ENCODE results near the gene ASIC3. TPM values are rescaled to one million over a fixed set of nuclear protein-coding genes. Genes with fewer than 3 reads are reported as not detected.

ASIC3 gene
- total RNA-seq, 2 donors from 2014 or later: 1.7 to 11.0 TPM

DNA sequence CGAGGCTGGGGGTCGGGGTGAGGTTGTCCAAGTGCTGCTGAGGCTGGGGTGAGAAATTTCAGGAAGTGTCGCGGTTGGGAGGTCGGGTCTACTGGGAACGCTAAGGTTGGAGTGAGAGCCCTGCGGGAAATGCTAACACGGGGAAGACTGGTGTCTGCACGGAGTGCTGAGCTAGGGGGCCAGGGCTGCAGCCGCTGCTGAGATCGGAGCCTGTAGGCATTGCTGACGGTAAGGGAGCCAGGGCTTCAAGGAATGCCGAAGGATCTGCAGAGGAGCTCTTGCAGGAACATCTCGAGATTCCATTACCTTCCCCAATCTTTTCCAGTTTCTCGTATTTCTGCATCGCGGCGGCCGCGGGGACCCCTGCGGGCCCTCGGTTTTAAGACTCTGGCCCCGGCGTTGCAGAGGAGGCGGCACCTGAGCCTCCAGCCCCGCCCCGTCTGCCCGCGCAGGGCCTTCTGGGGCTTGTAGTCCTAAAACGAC, 9.2 kb downstream of the ASIC3 start, which contains the start of gene CDK5:
TSS of gene CDK5 (minus strand) at position 392 of the 483 bp plus-strand sequence. CDS start at position 343, 49 bp downstream.
- DNase-seq (ENCODE audit: low spot score): no peak
- peak within 1 kb of the TSS; percentile 57 to 59 for H3K4me3 ChIP-seq
- H3K27ac ChIP-seq: peak within 1 kb of the TSS; percentile 93 to 97
- under 1% methylated on average over 30 of the region's 30 CpGs for WGBS
- no peaks in the 10 kb centered on the region for H3K9me3 ChIP-seq
- no peak for TF ChIP-seq CTCF (IDR thresholded peaks at IDR 0.05)
- TF ChIP-seq POLR2A (IDR thresholded peaks at IDR 0.05): no peak
- TF ChIP-seq POLR2AphosphoS5 (IDR thresholded peaks at IDR 0.05): no peak
- no peaks in the 10 kb centered on the region for H3K36me3 ChIP-seq
- H3K4me1 ChIP-seq (replicated peaks): peaks cover 29% of the 10 kb centered on the region
- intact Hi-C loops (cut with DNase I): no loop called here
- no peaks in the 10 kb centered on the region for H3K27me3 ChIP-seq (replicated peaks; ENCODE audit: insufficient read depth)

GRCh38 chr7:151057989-151058780, 9.9 kb downstream of the ASIC3 start:
- Histone ChIP-seq H3K4me3 (peak overlapping the region; percentile 57 to 59), H3K4me1 (replicated peaks) (peaks cover 29% of the 10 kb centered on the region), H3K9me3 (no peaks in the 10 kb centered on the region), H3K27me3 (replicated peaks; ENCODE audit: insufficient read depth) (no peaks in the 10 kb centered on the region), H3K36me3 (no peaks in the 10 kb centered on the region), H3K27ac (peak overlapping the region; percentile 93 to 97)
- TF ChIP-seq POLR2AphosphoS5 (IDR thresholded peaks at IDR 0.05) (peak; percentile 98), CTCF (IDR thresholded peaks at IDR 0.05) (peak in 1 of 4 experiments; percentile 20), POLR2A (IDR thresholded peaks at IDR 0.05) (peak; percentile 98)
- DNase-seq (ENCODE audit: low spot score): peak; percentile 100
- under 1% methylated on average over 43 of the region's 46 CpGs for WGBS
- intact Hi-C loops (cut with DNase I): loop anchor here (2.0 kb wide), 1 partner anchor 25 kb away; the partner anchor contains the start of gene TMUB1

DNA sequence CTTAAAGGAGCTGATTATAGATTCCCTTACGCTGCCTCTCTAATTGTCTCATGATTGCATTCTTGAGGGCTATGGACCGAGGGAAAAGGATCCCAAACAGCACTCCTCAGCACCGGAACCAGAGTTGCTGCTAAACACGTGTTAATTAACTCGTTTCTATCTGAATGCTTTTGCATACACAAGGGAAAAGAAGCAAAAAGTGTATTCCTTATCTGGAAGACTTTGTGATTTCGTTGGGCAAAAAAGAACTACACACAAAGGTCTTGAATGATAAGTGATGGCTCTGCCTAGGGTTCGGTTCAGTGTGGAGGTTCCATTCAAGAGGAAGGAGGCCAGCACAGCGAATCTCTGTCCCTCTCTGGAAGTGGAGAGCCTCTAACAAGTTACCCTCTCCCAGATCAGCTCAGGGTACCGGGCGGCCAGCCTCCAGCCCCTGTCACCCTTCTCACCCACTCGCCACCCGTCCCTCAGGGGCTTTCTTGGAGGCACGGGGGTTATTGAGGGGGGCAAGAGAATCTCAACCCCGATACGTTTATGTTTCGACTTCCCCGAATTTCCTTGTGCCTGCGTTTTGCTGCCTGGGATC, 10.5 kb downstream of the ASIC3 start:
- Histone ChIP-seq H3K27me3 (replicated peaks; ENCODE audit: insufficient read depth) (no peaks in the 10 kb centered on the region), H3K36me3 (no peaks in the 10 kb centered on the region), H3K9me3 (no peaks in the 10 kb centered on the region), H3K4me1 (replicated peaks) (peaks cover 29% of the 10 kb centered on the region), H3K27ac (peak overlapping the region; percentile 93 to 97), H3K4me3 (peak overlapping the region; percentile 59 to 62)
- WGBS: 8% methylated on average over 18 of the region's 18 CpGs
- DNase-seq (ENCODE audit: low spot score): no peak
- TF ChIP-seq POLR2AphosphoS5 (IDR thresholded peaks at IDR 0.05) (no peak), POLR2A (IDR thresholded peaks at IDR 0.05) (no peak), CTCF (IDR thresholded peaks at IDR 0.05) (no peak)
- intact Hi-C loops (cut with DNase I): loop anchor here (2.0 kb wide), 1 partner anchor 24 kb away; the partner anchor contains the start of gene TMUB1

GRCh38 chr7:151059367-151060112, 11.2 kb downstream of the ASIC3 start, which contains the start of gene SLC4A2:
TSS of gene SLC4A2 (plus strand) at chr7:151059589. CDS start at chr7:151061988, 2,399 bp downstream.
- intact Hi-C loops (cut with DNase I): loop anchor here (2.0 to 5.0 kb wide), 2 partner anchors 23 to 53 kb away; partner anchors contain the start of gene TMUB1
- TF ChIP-seq POLR2AphosphoS5 (IDR thresholded peaks at IDR 0.05): no peak
- peak; percentile 43 for TF ChIP-seq POLR2A (IDR thresholded peaks at IDR 0.05)
- peak; percentile 13 to 44 (median 28) for TF ChIP-seq CTCF (IDR thresholded peaks at IDR 0.05)
- peak within 1 kb of the TSS; percentile 93 to 97 for H3K27ac ChIP-seq
- H3K27me3 ChIP-seq (replicated peaks; ENCODE audit: insufficient read depth): no peaks in the 10 kb centered on the region
- DNase-seq (ENCODE audit: low spot score): peak; percentile 72
- peaks cover 3 to 4% of the 10 kb centered on the region in 2 donors for H3K36me3 ChIP-seq
- peaks cover 29% of the 10 kb centered on the region for H3K4me1 ChIP-seq (replicated peaks)
- H3K9me3 ChIP-seq: no peaks in the 10 kb centered on the region
- WGBS: under 1% methylated on average over 75 of the region's 75 CpGs
- peak within 1 kb of the TSS; percentile 59 to 62 for H3K4me3 ChIP-seq

Data from prostate gland (tissue), 2 donors.